IMR-90 (cell line): ENCODE data around the gene ZP3. TPM values are rescaled to one million over a fixed set of nuclear protein-coding genes. Genes with fewer than 3 reads are reported as not detected.

Experiments
- ATAC-seq: fragments of 200-7000 bp; cut with Tn5 transposase; 2 replicates; pipeline ENCODE4 v1.9.1; 2020; ENCODE audit warnings: low read depth, mild to moderate bottlenecking, moderate library complexity
- BruUV-seq: library from RNA; stranded (reverse); fragments of 400-500 nt; replicated peaks from 2 replicates; lab custom pipeline; 2021; lab: Mats Ljungman, UMichigan
- CTCF ChIA-PET: fragments of 300-600 bp; formaldehyde crosslinking; extraction: SDS; loops from one replicate; lab custom pipeline; 2021; ENCODE audit warnings: antibody characterized with exemption; lab: Yijun Ruan, JAX
- POLR2A ChIA-PET: fragments of 300-600 bp; sonication (Branson Sonifier 250); formaldehyde crosslinking; loops from one replicate; lab custom pipeline; 2022; ENCODE audit warnings: antibody characterized with exemption; ENCODE audit not compliant: unreplicated experiment; lab: Charles Lee
- DNase-seq: peaks from one replicate; pipeline ENCODE4 v3.0.0; 2013
- H2AFZ ChIP-seq: replicated peaks from 2 replicates; pipeline ENCODE3; 2013; ENCODE audit warnings: low read length, mild to moderate bottlenecking; ENCODE audit not compliant: poor library complexity
- H2AK5ac ChIP-seq: 2 replicates; pipeline ENCODE4 v1.6.1; 2013; ENCODE audit warnings: low read depth, low read length, inconsistent platforms
- H2AK9ac ChIP-seq: replicated peaks from 2 replicates; pipeline ENCODE3; 2013; ENCODE audit warnings: mild to moderate bottlenecking, low read depth, low read length, moderate library complexity; ENCODE audit not compliant: poor library complexity
- H2BK120ac ChIP-seq: 2 replicates; pipeline ENCODE4 v1.6.1; 2013; ENCODE audit warnings: low read depth, low read length, inconsistent platforms
- H2BK15ac ChIP-seq: 3 replicates; pipeline ENCODE4 v1.6.1; 2013; ENCODE audit warnings: low read depth, low read length, inconsistent platforms
- H2BK20ac ChIP-seq: 2 replicates; pipeline ENCODE4 v1.6.1; 2013; ENCODE audit warnings: low read depth, mild to moderate bottlenecking, inconsistent platforms, low read length, moderate library complexity
- H2BK5ac ChIP-seq: 2 replicates; pipeline ENCODE4 v1.6.1; 2013; ENCODE audit warnings: mild to moderate bottlenecking, low read depth, low read length, inconsistent platforms; ENCODE audit not compliant: poor library complexity, severe bottlenecking
- H3K14ac ChIP-seq: replicated peaks from 2 replicates; pipeline ENCODE4 v1.6.1; 2013; ENCODE audit warnings: low read depth, low read length, inconsistent platforms
- H3K18ac ChIP-seq: 2 replicates; pipeline ENCODE4 v1.6.1; 2013; ENCODE audit warnings: low read depth, low read length, control low read depth
- H3K23ac ChIP-seq: 2 replicates; pipeline ENCODE4 v1.6.1; 2013; ENCODE audit warnings: low read depth, low read length, inconsistent platforms
- H3K27ac ChIP-seq: 2 replicates; pipeline ENCODE4 v1.5.1; 2013; ENCODE audit warnings: mild to moderate bottlenecking, control low read depth, low read length; ENCODE audit not compliant: insufficient read depth
- H3K27me3 ChIP-seq: 2 replicates; pipeline ENCODE4 v1.6.1; 2013; ENCODE audit warnings: low read length; ENCODE audit not compliant: control insufficient read depth, insufficient read depth
- H3K36me3 ChIP-seq: 2 replicates; pipeline ENCODE4 v1.6.1; 2013; ENCODE audit warnings: low read length, mixed read lengths; ENCODE audit not compliant: control insufficient read depth, insufficient read depth
- H3K4ac ChIP-seq: 2 replicates; pipeline ENCODE4 v1.6.1; 2013; ENCODE audit warnings: low read depth, low read length, inconsistent platforms
- H3K4me1 ChIP-seq: 2 replicates; pipeline ENCODE4 v1.6.1; 2013; ENCODE audit warnings: low read length, mixed read lengths; ENCODE audit not compliant: control insufficient read depth, insufficient read depth
- H3K4me2 ChIP-seq: 2 replicates; pipeline ENCODE4 v1.6.1; 2013; ENCODE audit warnings: low read depth, mild to moderate bottlenecking, control low read depth, low read length, moderate library complexity
- H3K4me3 ChIP-seq: 2 replicates; pipeline ENCODE4 v1.5.1; 2013; ENCODE audit warnings: low read depth, mild to moderate bottlenecking, control low read depth, low read length, moderate library complexity; ENCODE audit not compliant: insufficient read depth
- H3K56ac ChIP-seq: 2 replicates; pipeline ENCODE4 v1.6.1; 2013; ENCODE audit warnings: low read length, inconsistent platforms; ENCODE audit not compliant: insufficient read depth; ENCODE audit errors: extremely low read depth
- H3K79me1 ChIP-seq, 2 experiments: 2 replicates each; pipeline ENCODE4 v1.6.1; 2013; ENCODE audit warnings: low read length in 2 of 2, inconsistent platforms in 1 of 2, low read depth in 1 of 2
- H3K9ac ChIP-seq: 2 replicates; pipeline ENCODE4 v1.6.1; 2013; ENCODE audit warnings: low read depth, low read length, control low read depth
- H3K9me1 ChIP-seq: 2 replicates; pipeline ENCODE4 v1.6.1; 2013; ENCODE audit warnings: low read length, inconsistent platforms; ENCODE audit not compliant: insufficient read depth
- H3K9me3 ChIP-seq: 2 replicates; pipeline ENCODE4 v1.6.1; 2013; ENCODE audit warnings: low read length; ENCODE audit not compliant: control insufficient read depth, insufficient read depth
- H4K20me1 ChIP-seq: 2 replicates; pipeline ENCODE4 v1.6.1; 2013; ENCODE audit warnings: low read length, inconsistent platforms; ENCODE audit not compliant: insufficient read depth
- H4K5ac ChIP-seq: 2 replicates; pipeline ENCODE4 v1.6.1; 2013; ENCODE audit warnings: mild to moderate bottlenecking, low read depth, low read length, control low read depth
- H4K8ac ChIP-seq, 2 experiments: 2 replicates each; pipeline ENCODE4 v1.6.1; 2013; ENCODE audit warnings: low read depth in 2 of 2, low read length in 2 of 2, control low read depth in 1 of 2, inconsistent platforms in 1 of 2
- H4K91ac ChIP-seq: 2 replicates; pipeline ENCODE4 v1.6.1; 2013; ENCODE audit warnings: low read depth, low read length, inconsistent platforms; ENCODE audit not compliant: insufficient read depth
- MAFK ChIP-seq: IDR thresholded peaks from 2 replicates; pipeline ENCODE4 v1.6.1; 2012; ENCODE audit warnings: low read depth, low read length, improper control_type of control experiment
- POLR2A ChIP-seq: IDR thresholded peaks from 2 replicates; pipeline ENCODE4 v1.6.1; 2012; ENCODE audit warnings: mild to moderate bottlenecking, low read depth, low read length
- RCOR1 ChIP-seq: IDR thresholded peaks from 2 replicates; pipeline ENCODE4 v1.6.1; 2012; ENCODE audit warnings: mild to moderate bottlenecking, low read length, improper control_type of control experiment; ENCODE audit not compliant: insufficient replicate concordance
- RFX5 ChIP-seq: IDR thresholded peaks from 2 replicates; pipeline ENCODE4 v1.8.0; 2012; ENCODE audit warnings: low read depth, mild to moderate bottlenecking, low read length, moderate library complexity
- USF2 ChIP-seq: fragments of 150-350 bp; IDR thresholded peaks from 2 replicates; pipeline ENCODE4 v1.6.1; 2017; ENCODE audit warnings: mild to moderate bottlenecking, antibody characterized with exemption, low read length, low read depth
- dilution Hi-C: fragments of 300-500 bp; cut with HindIII; formaldehyde crosslinking; loops from one replicate; pipeline ENCODE4 v1.14.3; 2018; ENCODE audit warnings: low sequenced_read_pairs; ENCODE audit not compliant: unreplicated experiment
- in situ Hi-C: fragments of 300-500 bp; cut with MboI; formaldehyde crosslinking; loops from 3 replicates; pipeline ENCODE4 v1.14.3; 2019; ENCODE audit warnings: low sequenced_read_pairs, inconsistent platforms, mixed read lengths
- intact Hi-C: fragments of 100-400 bp; cut with micrococcal nuclease; formaldehyde crosslinking; loops from 2 replicates; pipeline ENCODE4 v1.10.0; 2022
- polyA plus RNA-seq, 3 experiments: library from polyadenylated mRNA; depleted of rRNA; stranded (reverse); fragments of >200 nt; gene quantifications; 2 replicates each; pipeline ENCODE4 v1.2.3, GENCODE V29; 2012; ENCODE audit warnings: low replicate concordance in 1 of 3
- total RNA-seq: library from RNA; depleted of rRNA; stranded (reverse); fragments of >200 nt; gene quantifications from 2 replicates; pipeline ENCODE4 v1.2.3, GENCODE V29; 2012
- TF ChIP-seq, protein P1 (sequence below): fragments of 150-350 bp; IDR thresholded peaks from 2 replicates; pipeline ENCODE4 v1.6.1; 2016; ENCODE audit warnings: low read depth, mild to moderate bottlenecking, low read length, moderate library complexity, borderline replicate concordance

The ZP3 gene
- total and polyA plus RNA-seq, 2 of the 4 experiments (the other 2 are of a cell fraction) = 0.54 to 0.67 TPM

GRCh38 chr7:76408121-76408560 lies 16.6 kb upstream of the ZP3 start:
- Histone ChIP-seq H3K23ac (no peak overlapping the region), H3K14ac (no peak overlapping the region), H4K91ac (no peak overlapping the region), H2AFZ (no peak overlapping the region), H4K5ac (no peak overlapping the region), H3K27ac (no peak overlapping the region), H2BK20ac (no peak overlapping the region), H3K56ac (no peak overlapping the region), H4K20me1 (no peaks in the 10 kb centered on the region), H2BK120ac (no peak overlapping the region), H3K36me3 (no peaks in the 10 kb centered on the region), H3K18ac (no peak overlapping the region), H2AK9ac (no peak overlapping the region), H2BK5ac (no peak overlapping the region), H3K4me3 (no peak overlapping the region), H3K27me3 (peaks cover 7% of the 10 kb centered on the region), H3K79me1 (no peaks in the 10 kb centered on the region), H3K9me3 (no peaks in the 10 kb centered on the region), H3K4me2 (no peak overlapping the region), H3K4ac (no peak overlapping the region), H3K9me1 (peaks cover 3% of the 10 kb centered on the region; the same call in 1 of the 2 replicates), H3K4me1 (no peaks in the 10 kb centered on the region), H2BK15ac (no peak overlapping the region), H3K9ac (no peak overlapping the region), H2AK5ac (no peak overlapping the region), H4K8ac (no peak overlapping the region)
- no peak for ATAC-seq
- TF ChIP-seq RFX5 (no peak), RCOR1 (no peak), POLR2A (no peak), USF2 (no peak), MAFK (no peak)
- TF ChIP-seq, protein P1, sequence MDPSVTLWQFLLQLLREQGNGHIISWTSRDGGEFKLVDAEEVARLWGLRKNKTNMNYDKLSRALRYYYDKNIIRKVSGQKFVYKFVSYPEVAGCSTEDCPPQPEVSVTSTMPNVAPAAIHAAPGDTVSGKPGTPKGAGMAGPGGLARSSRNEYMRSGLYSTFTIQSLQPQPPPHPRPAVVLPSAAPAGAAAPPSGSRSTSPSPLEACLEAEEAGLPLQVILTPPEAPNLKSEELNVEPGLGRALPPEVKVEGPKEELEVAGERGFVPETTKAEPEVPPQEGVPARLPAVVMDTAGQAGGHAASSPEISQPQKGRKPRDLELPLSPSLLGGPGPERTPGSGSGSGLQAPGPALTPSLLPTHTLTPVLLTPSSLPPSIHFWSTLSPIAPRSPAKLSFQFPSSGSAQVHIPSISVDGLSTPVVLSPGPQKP = no peak
- in situ Hi-C loops (no loop called here), dilution Hi-C loops (no loop called here), intact Hi-C loops (no loop called here)
- DNase-seq = no peak
- POLR2A ChIA-PET = interaction anchor here (0.5 kb wide), 1 partner anchor 15 kb away, joined by 3 read pairs; no protein-coding TSS in a partner anchor
- no TSS peak for BruUV-seq
- CTCF ChIA-PET = no interaction called here
